C4-2B (cell line): ENCODE data around the gene KCNMA1.

Experiments
- CTCF ChIP-seq: fragments of 450-650 bp; conservative IDR thresholded peaks from 2 replicates; pipeline ENCODE4 v1.5.1; 2017; ENCODE audit warnings: mild to moderate bottlenecking
- ZFX ChIP-seq: fragments of 450-650 bp; IDR thresholded peaks from 2 replicates; pipeline ENCODE4 v1.6.1; 2017

- no peak for TF ChIP-seq CTCF
- no peak for TF ChIP-seq ZFX
Measured at GRCh38 chr10:77451886-77452285, 185.7 kb downstream of the KCNMA1 start.
